Aorta (tissue), 5 donors: Measurements from ENCODE around the gene ACSBG1. TPM values are rescaled to one million over a fixed set of nuclear protein-coding genes. Genes with fewer than 3 reads are reported as not detected.

Experiments
- ATAC-seq: fragments of 200-7000 bp; cut with Tn5 transposase; one replicate; pipeline ENCODE4 v1.9.1; 2022; ENCODE audit warnings: moderate library complexity; ENCODE audit not compliant: low FRiP score
- DNase-seq, 2 donors: peaks; one replicate each; pipeline ENCODE4 v3.0.0-alpha.2; 2020
- H3K27ac ChIP-seq, 2 donors: one replicate each; pipeline ENCODE4 v1.5.1; 2013; ENCODE audit warnings: low read length in 2 of 2, mild to moderate bottlenecking in 2 of 2, moderate library complexity in 2 of 2, control low read depth in 1 of 2, inconsistent platforms in 1 of 2, low read depth in 1 of 2
- H3K27me3 ChIP-seq, 2 donors: one replicate each; pipeline ENCODE4 v1.6.1; 2013; ENCODE audit warnings: control low read depth in 1 of 2, low read length in 1 of 2, mild to moderate bottlenecking in 1 of 2, moderate library complexity in 1 of 2; ENCODE audit not compliant: insufficient read depth in 2 of 2, control insufficient read depth in 1 of 2
- H3K36me3 ChIP-seq, 2 donors: one replicate each; pipeline ENCODE4 v1.6.1; 2013; ENCODE audit warnings: control low read depth in 1 of 2, low read length in 1 of 2, mild to moderate bottlenecking in 1 of 2; ENCODE audit not compliant: insufficient read depth in 2 of 2, control insufficient read depth in 1 of 2
- H3K4me1 ChIP-seq, 2 donors: one replicate each; pipeline ENCODE4 v1.6.1; 2013; ENCODE audit warnings: low read length in 2 of 2, control low read depth in 1 of 2, mild to moderate bottlenecking in 1 of 2, moderate library complexity in 1 of 2; ENCODE audit not compliant: insufficient read depth in 2 of 2, control insufficient read depth in 1 of 2
- H3K4me3 ChIP-seq, 2 donors: one replicate each; pipeline ENCODE4 v1.5.1; 2013; ENCODE audit warnings: low read length in 2 of 2, control low read depth in 1 of 2, mild to moderate bottlenecking in 1 of 2
- H3K9me3 ChIP-seq: one replicate; pipeline ENCODE4 v1.6.1; 2013; ENCODE audit warnings: mild to moderate bottlenecking, low read length; ENCODE audit not compliant: control insufficient read depth
- WGBS, 2 donors: extraction: QIAGEN DNeasy Blood & Tissue Kit; methylation state at CpG; one replicate each; pipeline ENCODE4 v1.1.7; 2013; 5-methylcytosine and 5-hydroxymethylcytosine counted together
- intact Hi-C, 2 donors: fragments of 100-400 bp; cut with DNase I; formaldehyde crosslinking; loops; one replicate each; pipeline versions ENCODE4 v1.14.2 to v1.15.0; 2022
- polyA plus RNA-seq, 2 donors: library from polyadenylated mRNA; stranded (reverse); fragments of 200-250 nt; gene quantifications; one replicate each; pipeline ENCODE4 v1.2.3, GENCODE V29; 2013
- total RNA-seq, 2 donors: library from RNA; stranded (reverse); fragmentation: NEBNext Ultra II Directional; extraction: Animal tissue kit (Norgen Biotek cat#: 25700); gene quantifications; one replicate each; pipeline ENCODE4 v1.2.1, GENCODE V29; 2021
- donor health status: healthy with polysubstance abuse.
- donor health status: Bipolar disorder and iron deficiency.
- donor health status: DM: no; HTN: no; CAD: no.
- donor health status: DM: no; HTN: no; CAD: no.
- donor health status: DM: yes; HTN: yes; CAD: no.

Gene ACSBG1
- total and polyA plus RNA-seq, 4 donors: 0.18 to 0.25 TPM; not detected in 2

DNA sequence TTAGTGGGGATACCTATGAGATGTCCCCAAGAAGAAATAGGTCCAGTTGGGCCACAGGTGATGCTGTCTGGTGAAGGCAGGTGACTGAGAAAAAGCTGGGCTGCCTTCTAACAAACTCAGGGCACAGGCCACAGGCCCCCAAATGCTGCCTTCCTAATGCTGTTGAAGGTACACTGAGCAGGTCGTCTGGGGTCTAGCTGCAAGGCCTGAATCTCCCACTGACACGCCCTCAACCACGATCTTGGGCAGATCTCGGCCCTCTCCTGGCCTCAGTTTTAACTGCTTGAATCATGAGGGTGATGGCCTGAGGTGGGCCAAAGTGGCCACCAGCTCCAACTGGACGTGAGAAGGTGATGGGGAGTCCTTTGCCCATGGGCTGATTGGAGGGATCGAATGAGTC is 2.1 kb upstream of the ACSBG1 start:
- 88 to 91% methylated on average over 6 of the region's 6 CpGs for WGBS, 2 donors
- H3K4me1 ChIP-seq: no peaks in the 10 kb centered on the region
- no peak for ATAC-seq
- H3K27ac ChIP-seq: no peak overlapping the region
- no peaks in the 10 kb centered on the region for H3K9me3 ChIP-seq
- peak in 1 of 2 donors; percentile 58 for DNase-seq
- no peak overlapping the region for H3K4me3 ChIP-seq
- no peaks in the 10 kb centered on the region for H3K27me3 ChIP-seq
- no peaks in the 10 kb centered on the region for H3K36me3 ChIP-seq
- intact Hi-C loops: no loop called here

DNA sequence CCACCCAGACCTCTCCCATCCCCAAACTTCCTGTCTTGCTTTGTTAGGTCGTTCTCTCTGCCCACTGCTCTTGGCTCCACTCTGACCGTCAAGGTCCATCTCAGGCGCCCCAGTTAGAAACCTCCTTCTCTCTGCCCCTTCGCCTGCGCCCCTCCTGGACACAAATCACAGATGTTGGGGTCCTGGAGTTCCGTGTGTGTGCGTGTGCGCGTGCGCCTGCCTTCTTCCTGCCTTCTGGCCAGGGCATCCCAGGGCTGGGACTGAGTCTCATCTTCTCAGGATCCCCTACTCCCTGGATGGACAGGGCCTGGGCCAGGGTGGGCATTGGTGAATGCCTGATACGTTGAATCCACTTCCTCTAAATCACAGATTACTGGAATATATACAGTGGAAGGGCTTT is 869 bp downstream of the ACSBG1 start:
- ATAC-seq: no peak

DNA sequence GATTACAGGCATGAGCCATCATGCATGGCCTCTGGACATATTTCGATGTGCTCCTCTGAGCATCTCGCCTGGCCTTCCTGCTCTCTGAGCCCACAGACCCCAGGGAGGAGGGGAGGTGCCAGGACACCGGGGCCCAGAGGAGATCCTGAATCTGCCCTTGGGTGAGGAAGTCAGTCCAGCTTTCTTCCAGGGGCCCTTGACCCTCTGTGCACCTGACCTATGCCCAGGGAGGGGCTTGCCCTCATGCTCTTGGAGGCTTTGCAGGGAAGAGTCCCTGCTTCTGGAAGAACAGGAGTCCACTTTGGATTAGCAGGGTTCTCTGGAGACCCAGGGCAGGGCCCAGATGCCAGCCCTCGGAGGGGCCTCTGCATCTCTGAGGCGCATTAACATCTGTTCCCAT is 1.4 kb downstream of the ACSBG1 start:
- intact Hi-C loops: no loop called here
- H3K36me3 ChIP-seq: no peaks in the 10 kb centered on the region
- H3K27me3 ChIP-seq: no peaks in the 10 kb centered on the region
- ATAC-seq (no peak), DNase-seq (peak in 1 of 2 donors; percentile 57)
- no peak overlapping the region for H3K27ac ChIP-seq
- 80 to 82% methylated on average over 5 of the region's 5 CpGs for WGBS, 2 donors
- no peaks in the 10 kb centered on the region for H3K9me3 ChIP-seq
- no peaks in the 10 kb centered on the region for H3K4me1 ChIP-seq
- H3K4me3 ChIP-seq: no peak overlapping the region

More for the DNA sequence above, 869 bp downstream of the ACSBG1 start:
- no peaks in the 10 kb centered on the region for H3K4me1 ChIP-seq
- DNase-seq: peak in 1 of 2 donors; percentile 59
- no peak overlapping the region for H3K4me3 ChIP-seq
- intact Hi-C loops: no loop called here
- no peaks in the 10 kb centered on the region for H3K36me3 ChIP-seq
- H3K9me3 ChIP-seq: no peaks in the 10 kb centered on the region
- 79 to 81% methylated on average over 11 of the region's 11 CpGs for WGBS, 2 donors
- no peaks in the 10 kb centered on the region for H3K27me3 ChIP-seq
- no peak overlapping the region for H3K27ac ChIP-seq

- intact Hi-C loops: no loop called here
- 87 to 88% methylated on average over 17 of the region's 17 CpGs for WGBS, 2 donors
- Histone ChIP-seq H3K4me1 (no peaks in the 10 kb centered on the region), H3K9me3 (no peaks in the 10 kb centered on the region), H3K27me3 (no peaks in the 10 kb centered on the region), H3K27ac (no peak overlapping the region), H3K4me3 (no peak overlapping the region), H3K36me3 (no peaks in the 10 kb centered on the region)
- DNase-seq (peak in 1 of 2 donors; percentile 69), ATAC-seq (peak; percentile 41)
Observed at GRCh38 chr15:78229431-78230406, 4.6 kb downstream of the ACSBG1 start.

GRCh38 chr15:78228356-78228996 is 5.9 kb downstream of the ACSBG1 start:
- Histone ChIP-seq H3K27ac (no peak overlapping the region), H3K9me3 (no peaks in the 10 kb centered on the region), H3K27me3 (no peaks in the 10 kb centered on the region), H3K4me3 (no peak overlapping the region), H3K4me1 (no peaks in the 10 kb centered on the region), H3K36me3 (no peaks in the 10 kb centered on the region)
- WGBS, 2 donors: 86 to 92% methylated on average over 8 of the region's 8 CpGs
- DNase-seq (peak in 1 of 2 donors; percentile 63), ATAC-seq (no peak)
- intact Hi-C loops: no loop called here

DNA sequence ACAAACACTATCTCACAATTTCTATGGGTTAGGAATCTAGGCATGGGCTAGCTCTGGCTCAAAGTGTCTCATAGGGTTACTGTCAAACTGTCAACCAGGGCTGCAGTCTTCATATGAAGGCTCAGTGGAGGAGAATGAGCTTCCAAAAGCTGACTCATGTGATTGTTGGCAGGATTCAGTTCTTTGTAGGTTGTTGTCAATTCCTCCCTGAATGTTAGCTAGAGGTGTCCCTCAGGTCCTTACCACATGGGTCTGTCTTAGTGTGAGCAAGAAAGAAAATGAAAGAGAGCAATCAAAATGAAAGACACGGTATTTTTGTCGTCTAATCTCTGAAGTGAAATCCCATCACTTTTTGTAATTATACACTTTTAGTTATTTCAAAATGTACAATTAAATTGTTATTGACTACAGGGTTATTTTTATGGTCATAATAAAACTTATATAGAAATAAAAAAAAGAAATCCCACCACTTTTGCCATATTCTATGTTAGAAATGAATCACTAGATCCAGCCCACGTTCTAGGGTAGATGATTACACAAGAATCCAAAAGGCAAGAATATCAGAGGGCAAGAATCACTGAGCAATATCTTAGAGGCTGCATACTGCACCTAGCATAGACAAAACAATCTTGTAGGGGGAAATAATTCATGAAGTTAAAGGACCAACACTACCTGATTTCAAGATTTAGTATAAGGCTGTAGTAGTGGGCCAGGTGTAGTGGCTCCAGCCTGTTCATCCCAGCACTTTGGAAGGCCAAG is 8.4 kb downstream of the ACSBG1 start:
- intact Hi-C loops: no loop called here
- H3K36me3 ChIP-seq: no peaks in the 10 kb centered on the region
- H3K27ac ChIP-seq: no peak overlapping the region
- ATAC-seq (no peak), DNase-seq (peak in 1 of 2 donors; percentile 3)
- WGBS, 2 donors: 95 to 97% methylated on average over 3 of the region's 3 CpGs
- no peak overlapping the region for H3K4me3 ChIP-seq
- H3K9me3 ChIP-seq: no peaks in the 10 kb centered on the region
- H3K27me3 ChIP-seq: no peaks in the 10 kb centered on the region
- H3K4me1 ChIP-seq: no peaks in the 10 kb centered on the region

DNA sequence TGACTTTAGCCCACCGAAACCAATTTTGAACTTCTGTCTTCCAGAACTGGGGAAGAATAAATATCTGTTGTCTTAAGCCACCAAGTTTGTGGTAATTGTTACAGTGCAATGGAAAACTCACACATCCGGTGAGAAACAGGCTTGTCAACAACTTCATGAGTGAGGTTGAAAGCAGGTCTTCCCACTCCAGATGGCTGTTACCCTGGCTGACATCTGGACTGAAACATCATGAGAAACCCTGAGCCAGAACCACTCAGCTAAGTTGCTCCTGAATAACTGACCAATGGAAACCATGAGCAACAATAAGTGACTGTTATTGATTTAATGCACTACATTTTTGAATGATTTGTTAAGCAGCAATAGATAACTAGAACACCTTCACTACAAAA is 10.3 kb downstream of the ACSBG1 start:
- Histone ChIP-seq H3K27ac (no peak overlapping the region), H3K4me3 (no peak overlapping the region), H3K9me3 (no peaks in the 10 kb centered on the region), H3K4me1 (no peaks in the 10 kb centered on the region), H3K27me3 (no peaks in the 10 kb centered on the region), H3K36me3 (no peaks in the 10 kb centered on the region)
- ATAC-seq (no peak), DNase-seq (no peak)
- intact Hi-C loops: no loop called here
- WGBS, 2 donors: 84% methylated on average over 2 of the region's 2 CpGs

GRCh38 chr15:78223396-78224022 is 10.9 kb downstream of the ACSBG1 start:
- no peaks in the 10 kb centered on the region for H3K36me3 ChIP-seq
- ATAC-seq (no peak), DNase-seq (no peak)
- H3K27me3 ChIP-seq: no peaks in the 10 kb centered on the region
- intact Hi-C loops: no loop called here
- no peak overlapping the region for H3K4me3 ChIP-seq
- no peaks in the 10 kb centered on the region for H3K4me1 ChIP-seq
- H3K27ac ChIP-seq: no peak overlapping the region
- no peaks in the 10 kb centered on the region for H3K9me3 ChIP-seq
- 55 to 56% methylated on average over 4 of the region's 4 CpGs for WGBS, 2 donors
